ENCODE data around the gene ALOX15. TPM values are rescaled to one million over a fixed set of nuclear protein-coding genes. Genes with fewer than 3 reads are reported as not detected.

ALOX15 gene
- total RNA-seq, 1 experiment from 2014 or later, result not detected

- no TSS peak for BruUV-seq (replicated peaks)
- DNase-seq (ENCODE audit: low read depth, low spot score) (no peak), ATAC-seq (no peak)
- Histone ChIP-seq H3K4me3 (ENCODE audit: low read depth in 2 of 2, low read length in 2 of 2) (no peak overlapping the region), H3K9me3 (ENCODE audit: control insufficient read depth, insufficient read depth, low read depth, low read length) (no peaks in the 10 kb centered on the region), H3K4me1 (ENCODE audit: control insufficient read depth, insufficient read depth, low read length) (peaks cover 6% of the 10 kb centered on the region; the same call in 1 of the 2 replicates), H3K27ac (ENCODE audit: low read length) (no peak overlapping the region), H3K27me3 (ENCODE audit: control insufficient read depth, insufficient read depth, low read length) (no peaks in the 10 kb centered on the region), H3K36me3 (ENCODE audit: control insufficient read depth, insufficient read depth, low read length) (peaks cover 5% of the 10 kb centered on the region)
- POLR2A ChIA-PET, result no interaction called here
- intact Hi-C loops (cut with micrococcal nuclease; ENCODE audit: unreplicated experiment) (no loop called here), in situ Hi-C loops (cut with HindIII; ENCODE audit: low pct_unique_long_range_greater_than_20kb, low sequenced_read_pairs) (no loop called here)
- TF ChIP-seq POLR2AphosphoS5 (IDR thresholded peaks at IDR 0.05; ENCODE audit: low read depth, low read length), result no peak
- no peak for TF ChIP-seq SIN3A (IDR thresholded peaks at IDR 0.05; ENCODE audit: borderline replicate concordance, insufficient read depth, low read depth, low read length)
- no peak for TF ChIP-seq TCF7L2 (IDR thresholded peaks at IDR 0.05; ENCODE audit: low read depth, low read length)
- TF ChIP-seq REST (IDR thresholded peaks at IDR 0.05; ENCODE audit: insufficient read depth in 1 of 2, low read depth in 2 of 2, low read length in 1 of 2), result no peak
- TF ChIP-seq CTCF (IDR thresholded peaks at IDR 0.05), result no peak
- CTCF ChIA-PET, result no interaction called here
These were observed 33.2 kb upstream of the ALOX15 start for GRCh38 chr17:4674685-4674998.

- Histone ChIP-seq H3K4me3 (ENCODE audit: low read depth in 2 of 2, low read length in 2 of 2) (no peak overlapping the region), H3K4me1 (ENCODE audit: control insufficient read depth, insufficient read depth, low read length) (peaks cover 1% of the 10 kb centered on the region; the same call in 1 of the 2 replicates), H3K36me3 (ENCODE audit: control insufficient read depth, insufficient read depth, low read length) (peaks cover 5% of the 10 kb centered on the region), H3K9me3 (ENCODE audit: control insufficient read depth, insufficient read depth, low read depth, low read length) (no peaks in the 10 kb centered on the region), H3K27me3 (ENCODE audit: control insufficient read depth, insufficient read depth, low read length) (no peaks in the 10 kb centered on the region), H3K27ac (ENCODE audit: low read length) (no peak overlapping the region)
- DNase-seq (ENCODE audit: low read depth, low spot score), result no peak
- in situ Hi-C loops (cut with HindIII; ENCODE audit: low pct_unique_long_range_greater_than_20kb, low sequenced_read_pairs), result no loop called here
- no peak for TF ChIP-seq CTCF (IDR thresholded peaks at IDR 0.05)
- TF ChIP-seq POLR2AphosphoS5 (IDR thresholded peaks at IDR 0.05; ENCODE audit: low read depth, low read length), result no peak
- no peak for TF ChIP-seq TCF7L2 (IDR thresholded peaks at IDR 0.05; ENCODE audit: low read depth, low read length)
- TF ChIP-seq REST (IDR thresholded peaks at IDR 0.05; ENCODE audit: insufficient read depth in 1 of 2, low read depth in 2 of 2, low read length in 1 of 2), result no peak
- no peak for TF ChIP-seq SIN3A (IDR thresholded peaks at IDR 0.05; ENCODE audit: borderline replicate concordance, insufficient read depth, low read depth, low read length)
- ChIA-PET CTCF (no interaction called here), POLR2A (no interaction called here)
- intact Hi-C loops (cut with micrococcal nuclease; ENCODE audit: unreplicated experiment), result no loop called here
- ATAC-seq, result no peak
- BruUV-seq (replicated peaks), result no TSS peak
These were observed 32.7 kb upstream of the ALOX15 start for GRCh38 chr17:4673986-4674684.

Measured in Panc1 (cell line).